ENCODE measurements around the gene SCN1A.
"Not testable (repeated sequence)": the region's sequence is repeated elsewhere in the genome, so short reads cannot be mapped to it uniquely, and the experiment has no call there.

Gene SCN1A

DNA sequence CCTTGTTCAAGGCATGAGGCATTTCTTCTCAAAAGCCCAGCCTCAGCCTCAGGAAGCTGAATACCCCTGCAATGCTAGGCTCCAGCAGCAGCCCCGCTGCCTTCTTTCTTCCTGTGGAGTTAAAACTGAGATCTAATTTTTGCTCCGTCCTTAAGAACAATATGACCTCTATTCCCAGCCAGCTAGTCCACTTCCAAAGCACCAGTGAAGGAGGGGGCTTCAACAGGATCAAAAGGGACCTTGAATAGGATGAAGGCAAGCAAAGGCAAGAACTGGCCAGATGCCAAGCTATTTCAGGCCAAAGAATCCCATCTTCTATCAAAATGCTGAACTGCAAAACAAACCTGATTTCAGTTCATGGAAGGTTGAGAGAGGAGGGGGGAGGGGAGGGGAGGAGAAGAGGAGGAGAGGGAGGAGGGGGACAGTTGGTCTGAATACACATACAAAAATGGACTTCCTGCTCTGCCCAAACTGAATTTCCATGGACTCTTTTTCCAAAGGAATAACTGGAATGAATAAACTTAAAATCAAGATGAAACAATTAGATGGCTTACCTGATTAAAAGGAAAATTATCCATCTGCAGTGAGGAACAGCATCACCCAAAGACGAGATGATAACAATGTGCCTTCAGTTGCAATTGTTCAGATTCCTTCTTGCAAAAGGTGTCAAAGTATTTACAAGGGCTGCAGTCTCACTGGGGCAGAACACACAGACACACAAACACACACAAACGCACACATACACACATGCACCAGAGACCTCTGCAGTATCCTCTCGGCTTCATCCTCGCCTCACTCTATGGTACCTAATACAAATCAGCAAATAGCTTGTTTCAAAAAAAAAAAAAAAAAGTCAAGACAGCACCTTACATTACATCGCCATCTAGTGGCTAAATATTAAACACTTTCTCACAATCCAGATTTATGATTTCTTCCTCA, at the start of gene SCN1A:
Gene SCN1A (minus strand): TSS at position 804 of the 939 bp plus-strand sequence. CDS start 54,399 bp downstream, outside the sequence.
- DNase-seq (ENCODE audit: low read depth) = no peak

DNA sequence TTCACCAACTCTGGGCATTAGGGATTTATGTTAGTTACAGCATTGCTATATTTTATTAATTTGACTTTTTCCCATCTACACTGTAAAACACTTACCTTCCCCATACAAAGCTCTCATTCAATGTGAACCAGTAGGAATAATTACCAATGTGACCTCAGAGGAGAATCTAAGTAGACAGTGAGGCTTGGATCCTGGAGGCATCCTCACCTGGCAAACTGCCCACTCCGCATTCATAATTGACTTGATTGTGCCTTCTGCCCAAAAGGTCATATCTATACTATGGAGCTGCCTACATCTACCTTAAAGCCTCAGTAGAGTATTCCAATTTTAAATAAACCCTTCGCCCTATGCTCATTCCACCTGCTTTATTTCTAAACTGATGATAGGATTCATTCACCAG, 45.4 kb upstream of the SCN1A start:
- no peak for DNase-seq (ENCODE audit: low read depth)

DNA sequence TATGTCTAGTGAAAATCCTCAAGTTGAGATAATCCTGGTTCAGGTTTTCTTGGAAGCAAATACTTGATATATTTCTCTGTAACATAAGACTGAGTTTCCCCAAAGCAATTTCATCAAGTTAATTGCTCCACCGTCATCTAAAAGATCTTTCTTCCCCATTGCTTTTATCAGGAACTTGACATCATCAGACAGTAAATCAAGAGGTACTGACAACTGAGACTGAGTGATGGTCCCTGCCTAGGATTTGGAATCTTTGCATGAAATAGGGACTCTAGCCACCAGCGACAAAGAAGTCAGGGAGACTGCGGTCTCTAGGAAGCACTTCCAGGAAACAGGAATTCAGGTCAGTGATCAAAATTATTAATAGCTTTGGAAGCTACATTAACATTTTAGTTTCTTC, 43.4 kb upstream of the SCN1A start:
- no peak for DNase-seq (ENCODE audit: low read depth)

DNA sequence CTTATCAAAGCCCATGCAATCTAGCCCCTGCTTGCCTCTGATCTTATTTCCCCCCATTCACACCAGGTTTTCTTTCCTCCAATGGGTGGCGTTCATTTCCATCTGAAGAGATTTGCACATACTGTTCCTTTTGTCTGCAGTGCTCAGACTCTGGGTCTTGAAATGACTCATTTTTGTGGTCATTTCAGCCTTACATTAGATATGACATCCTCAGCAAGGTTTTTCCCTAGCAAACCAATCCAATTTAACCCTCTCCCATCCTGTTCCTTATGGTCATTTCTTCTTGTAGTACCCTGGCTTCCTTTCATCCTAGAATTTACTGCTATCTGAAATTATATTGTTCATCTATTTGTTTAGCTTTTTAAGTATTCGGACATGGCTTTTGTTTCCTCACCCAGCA, 42.5 kb upstream of the SCN1A start:
- DNase-seq (ENCODE audit: low read depth) = no peak

DNA sequence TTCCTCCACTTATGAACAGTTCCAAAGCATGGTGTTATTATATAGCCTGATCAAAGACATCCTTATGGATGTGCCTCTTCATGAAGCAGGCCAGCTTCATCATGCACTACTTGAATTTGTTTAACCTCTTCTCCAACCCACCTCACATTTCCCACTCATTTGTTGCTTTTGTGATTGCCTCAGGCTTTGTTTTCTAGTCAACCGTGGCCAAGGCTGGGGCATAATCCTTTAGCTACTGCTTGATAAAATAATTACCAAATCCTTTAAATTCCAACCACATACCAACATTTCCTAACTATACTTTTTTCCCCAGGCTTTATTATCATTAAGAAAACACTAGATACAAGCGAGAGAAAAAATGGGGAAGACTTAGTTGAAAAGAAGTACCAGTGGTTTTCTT, 39.6 kb upstream of the SCN1A start:
- DNase-seq (ENCODE audit: low read depth) = no peak

DNA sequence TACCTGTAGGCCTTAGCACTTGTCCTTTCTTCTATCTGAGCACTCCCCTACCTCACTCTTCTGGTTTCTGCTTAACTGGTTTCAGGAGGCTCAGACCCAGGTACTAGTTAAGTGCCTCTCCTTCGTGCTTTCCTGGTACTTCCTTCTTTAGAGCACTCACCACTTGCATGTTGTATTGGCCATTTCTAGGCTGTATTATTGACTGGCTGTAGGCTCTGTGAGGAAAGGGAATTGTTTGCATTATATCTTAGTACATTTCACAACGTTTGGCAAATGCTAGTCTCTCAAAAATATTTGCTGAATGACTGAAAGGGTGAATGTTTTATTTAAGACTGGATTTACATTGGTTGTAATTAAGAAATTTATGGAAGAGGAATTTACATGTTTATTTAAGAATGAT, 36.0 kb upstream of the SCN1A start:
- DNase-seq (ENCODE audit: low read depth) = no peak

DNA sequence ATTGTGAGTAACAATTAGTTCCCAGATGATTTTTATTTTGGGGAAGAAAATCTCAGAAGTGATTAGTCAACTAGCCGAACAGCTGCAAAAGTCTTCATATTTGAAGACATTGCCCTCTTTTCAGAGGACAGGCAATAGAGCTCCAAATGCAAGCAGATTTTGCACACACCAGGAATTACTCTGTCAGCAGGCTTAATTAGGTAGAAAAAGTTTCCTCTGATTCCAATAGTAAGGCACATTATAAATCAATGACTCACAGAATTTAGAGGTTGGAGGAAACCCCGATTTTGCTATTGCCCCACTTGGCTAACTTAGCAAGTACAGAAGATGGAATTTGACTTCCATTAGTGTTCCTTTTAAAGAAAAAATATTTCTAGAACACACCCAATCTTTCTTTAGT, 30.7 kb upstream of the SCN1A start:
- no peak for DNase-seq (ENCODE audit: low read depth)

DNA sequence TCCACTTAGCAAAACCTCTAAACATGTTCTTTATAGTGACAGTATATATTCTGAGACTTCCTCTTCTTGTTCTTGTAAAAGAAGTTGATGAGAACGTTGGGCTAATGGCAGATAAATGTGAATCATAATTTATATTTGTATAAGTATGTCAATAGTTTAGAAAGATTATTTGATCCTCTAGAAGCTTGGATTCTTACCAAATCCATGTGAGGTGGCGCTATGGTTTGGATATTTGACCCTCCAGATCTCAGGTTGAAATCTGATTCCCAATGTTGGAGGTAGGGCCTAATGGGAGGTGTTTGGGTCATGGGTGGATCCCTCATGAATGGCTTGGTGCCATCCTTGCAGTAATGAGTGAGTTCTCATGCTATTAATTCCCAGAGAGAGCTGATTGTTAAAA, 29.8 kb upstream of the SCN1A start:
- DNase-seq (ENCODE audit: low read depth) = no peak

DNA sequence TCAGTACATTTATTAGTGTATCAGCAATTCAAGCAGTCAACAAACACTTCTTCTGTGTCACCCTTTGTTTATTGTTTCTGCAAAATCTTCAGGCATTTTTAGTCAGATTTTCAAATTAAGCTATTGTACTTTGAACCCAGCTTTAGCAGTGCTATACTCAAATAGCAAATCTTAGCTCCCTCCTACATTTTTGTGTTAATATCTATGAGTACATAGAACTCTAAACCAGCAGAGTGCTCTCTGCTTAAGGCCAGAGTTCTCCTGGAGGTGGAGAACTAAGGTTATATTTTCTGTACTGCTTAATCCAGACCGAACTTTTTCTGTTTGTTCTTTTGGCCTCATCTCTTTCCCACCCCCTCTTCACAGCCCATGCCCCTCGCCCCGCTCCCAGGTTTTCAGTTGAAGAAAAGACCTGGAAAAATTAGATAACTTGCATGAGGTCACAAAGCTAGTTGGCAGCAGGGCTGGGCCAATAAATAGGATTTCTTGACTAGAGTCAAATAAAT, 29.2 kb upstream of the SCN1A start:
- no peak for DNase-seq (ENCODE audit: low read depth)

DNA sequence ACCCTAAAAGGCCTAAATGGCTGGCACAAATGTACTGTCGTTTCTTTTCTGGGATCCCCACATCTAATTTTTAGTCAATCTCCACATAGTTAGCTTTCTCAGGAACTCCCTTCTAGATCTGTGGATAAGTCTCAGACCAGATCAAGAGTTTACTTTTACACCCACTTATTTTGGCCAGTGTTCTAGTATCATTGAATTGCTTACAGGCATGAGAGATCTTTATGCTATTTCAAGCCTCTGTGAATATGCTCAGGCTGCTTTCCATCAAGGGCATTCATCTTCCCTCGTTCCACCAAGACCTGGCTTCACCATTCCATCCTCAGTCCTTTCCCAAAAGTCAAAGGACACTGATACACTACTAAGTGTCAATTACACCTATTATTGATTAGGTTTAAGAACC, 27.8 kb upstream of the SCN1A start:
- DNase-seq (ENCODE audit: low read depth) = no peak

DNA sequence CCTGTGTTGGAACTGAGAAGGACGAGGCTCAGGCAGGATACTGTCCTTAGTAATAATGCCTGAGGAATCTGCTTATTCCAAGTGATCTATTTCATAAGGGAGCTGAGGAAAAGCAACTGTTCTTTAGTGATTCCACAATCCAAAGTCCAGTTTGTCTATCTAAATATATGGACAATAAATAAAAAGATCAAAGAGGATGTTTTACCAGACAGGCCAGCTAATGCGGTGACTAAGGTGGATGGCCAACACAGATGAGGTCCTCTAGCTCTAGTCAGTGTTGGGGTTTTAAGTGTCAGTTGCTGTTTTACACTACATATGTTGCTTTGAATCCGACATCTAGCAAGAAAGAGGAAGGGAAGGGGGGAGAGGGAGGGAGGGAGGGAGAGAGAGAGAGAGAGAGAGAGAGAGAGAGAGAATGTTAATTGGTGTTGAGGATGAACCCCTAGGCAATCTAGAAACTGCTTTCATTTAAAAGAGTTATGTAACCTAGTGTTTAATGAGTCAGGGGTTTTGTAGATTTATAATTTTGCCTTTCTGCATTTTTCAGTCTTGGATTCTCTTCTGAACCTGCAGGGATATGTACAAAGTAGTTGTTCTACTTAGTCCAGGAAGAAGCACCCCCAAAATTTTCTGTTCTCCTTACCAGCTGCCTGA, 27.0 kb upstream of the SCN1A start:
- no peak for DNase-seq (ENCODE audit: low read depth)

DNA sequence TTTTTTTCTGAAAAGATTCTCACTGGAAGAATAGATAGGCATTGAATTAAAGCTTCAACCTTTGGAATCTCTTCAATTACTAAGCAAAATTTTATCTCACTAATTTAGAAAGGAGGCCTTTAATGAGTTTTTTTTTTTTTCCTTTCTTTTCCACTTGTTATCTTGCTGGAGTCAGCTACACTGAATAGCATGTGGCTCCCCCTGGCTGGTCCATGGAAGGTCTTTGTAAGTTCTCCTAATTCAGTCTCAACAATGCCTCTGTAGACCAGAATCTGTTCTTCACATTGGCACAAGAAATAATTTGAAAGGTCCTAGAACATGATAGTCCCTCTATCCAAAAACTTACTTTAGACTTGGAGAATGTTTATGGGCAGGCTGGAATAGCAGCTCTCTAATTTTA, 24.2 kb upstream of the SCN1A start:
- no peak for DNase-seq (ENCODE audit: low read depth)

DNA sequence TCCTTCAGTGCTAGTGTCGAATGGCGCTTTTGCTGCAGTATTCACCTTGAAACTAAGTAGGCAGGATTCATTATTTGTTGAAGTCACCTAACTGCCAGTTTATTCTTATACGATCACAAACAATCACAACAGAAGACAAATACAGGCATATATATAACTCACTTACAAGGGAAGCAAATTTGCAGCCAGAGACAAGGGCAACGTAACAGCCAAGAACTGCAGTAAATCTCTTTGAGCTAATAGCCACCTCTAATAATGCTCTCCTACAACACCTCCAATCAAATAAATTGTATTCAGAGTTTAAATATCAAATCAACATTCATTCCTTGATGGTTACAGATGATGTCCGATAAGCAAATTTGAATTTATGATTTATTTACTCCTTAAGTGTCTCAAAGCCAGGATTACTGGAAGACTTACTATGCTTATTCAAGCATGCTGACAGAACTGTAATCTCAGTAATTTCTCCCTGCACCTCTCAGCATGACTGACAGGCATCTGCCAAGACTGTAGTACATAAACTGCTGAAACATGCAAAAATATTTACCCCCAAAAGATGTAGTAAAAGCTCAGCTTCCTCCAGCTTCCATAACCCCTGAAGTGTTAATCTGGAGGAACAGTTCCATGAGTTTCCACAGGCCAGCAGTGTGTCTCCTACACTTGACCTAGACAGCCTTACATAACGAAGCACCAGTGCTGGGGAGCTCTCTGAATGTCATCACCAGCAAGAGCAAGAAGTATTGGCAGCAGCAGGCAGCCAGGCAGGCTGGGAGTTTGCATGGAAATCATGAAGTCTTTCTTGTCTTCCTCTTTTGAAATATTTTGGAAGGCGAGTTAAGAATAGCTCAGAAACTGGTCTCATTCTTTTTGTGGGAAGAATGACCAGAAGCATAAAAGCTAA, 20.9 kb upstream of the SCN1A start:
- no peak for DNase-seq (ENCODE audit: low read depth)

DNA sequence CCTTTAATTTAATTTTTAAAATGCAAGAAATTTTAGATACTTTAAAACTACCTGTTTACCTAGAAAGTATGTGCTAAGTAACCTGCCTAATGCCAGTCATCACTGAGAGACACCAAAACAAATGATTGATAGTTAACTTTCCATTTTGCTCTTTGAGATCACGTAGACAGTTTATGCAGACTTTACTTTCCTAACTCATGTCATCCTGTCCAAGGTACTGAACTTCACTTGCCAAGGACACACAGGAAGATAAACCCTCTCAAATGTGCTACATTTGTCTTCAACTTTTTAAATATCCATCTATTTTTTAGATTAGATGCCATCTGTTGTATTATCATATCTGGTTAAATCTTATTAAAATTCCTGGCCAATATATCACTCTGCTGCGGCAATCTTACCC, 20.1 kb upstream of the SCN1A start:
- DNase-seq (ENCODE audit: low read depth) = no peak

DNA sequence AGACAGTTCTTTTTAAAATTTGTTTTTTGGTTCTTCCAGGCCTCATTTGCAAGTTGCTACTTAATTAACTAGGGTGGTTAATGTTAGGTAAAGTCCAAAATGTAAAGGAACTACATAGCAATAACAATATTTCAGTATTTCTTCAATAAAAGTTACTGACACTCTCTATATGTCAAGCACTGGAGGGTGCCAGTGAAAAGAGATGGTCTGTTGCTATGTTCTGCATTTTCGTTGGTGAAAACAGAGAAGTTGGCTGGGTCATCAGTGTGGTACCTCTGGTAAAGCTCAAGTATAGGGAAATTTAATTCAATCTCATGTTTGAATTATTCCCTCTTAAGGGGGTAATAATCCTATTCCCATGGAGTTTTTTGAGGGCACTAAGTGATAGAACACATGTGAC, 16.3 kb upstream of the SCN1A start:
- no peak for DNase-seq (ENCODE audit: low read depth)

DNA sequence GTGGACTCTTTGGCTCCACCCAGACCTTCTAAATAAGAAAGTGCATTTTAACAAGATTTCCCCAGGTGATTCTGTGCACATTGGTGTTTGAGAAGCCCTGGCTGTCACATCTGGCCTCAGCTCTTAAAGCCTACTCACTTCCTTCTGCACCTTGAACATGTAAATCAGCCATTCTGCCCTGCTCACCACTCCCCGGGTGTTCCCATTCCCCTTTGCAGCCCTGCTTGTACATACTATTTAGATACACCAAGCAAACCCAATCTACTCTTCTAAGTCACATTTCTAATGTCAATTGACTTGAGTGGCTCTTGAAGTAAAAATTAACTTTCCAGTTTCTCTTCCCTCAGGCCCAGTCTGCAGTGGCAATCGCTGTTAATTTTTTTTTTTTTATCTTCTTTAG, 13.1 kb upstream of the SCN1A start:
- no peak for DNase-seq (ENCODE audit: low read depth)

DNA sequence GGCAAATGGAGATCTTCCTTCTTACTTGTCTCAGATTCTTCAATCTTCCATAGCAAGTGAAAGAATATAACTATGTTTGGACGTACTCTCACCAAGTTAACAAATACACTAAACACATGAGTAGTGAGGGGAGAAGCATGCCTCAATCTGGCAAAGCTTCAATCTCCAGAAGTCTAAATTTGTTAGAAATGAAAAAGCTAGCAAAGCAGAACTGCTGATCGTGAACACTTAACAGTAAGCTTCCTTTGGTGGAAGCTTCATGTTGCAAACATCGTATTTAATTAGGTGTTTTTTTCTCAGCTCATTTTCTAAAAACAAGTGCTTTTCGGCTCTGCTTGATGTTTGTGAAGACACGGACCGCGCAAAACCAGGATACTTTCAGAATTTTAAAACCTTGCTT, 12.7 kb upstream of the SCN1A start:
- no peak for DNase-seq (ENCODE audit: low read depth)

DNA sequence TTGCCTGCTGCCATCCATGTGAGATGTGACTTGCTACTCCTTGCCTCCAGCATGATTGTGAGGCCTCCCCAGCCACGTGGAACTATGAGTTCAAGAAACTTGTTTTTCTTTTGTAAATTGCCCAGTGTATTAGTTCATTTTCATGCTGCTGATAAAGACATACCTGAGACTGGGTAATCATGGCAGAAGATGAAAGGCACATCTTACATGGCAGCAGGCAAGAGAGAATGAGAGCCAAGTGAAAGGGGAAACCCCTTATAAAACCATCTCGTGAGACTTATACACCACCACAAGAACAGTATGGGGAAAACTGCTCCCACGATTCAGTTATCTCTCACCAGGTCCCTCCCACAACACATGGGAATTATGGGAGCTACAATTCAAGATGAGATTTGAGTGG, 11.7 kb upstream of the SCN1A start:
- DNase-seq (ENCODE audit: low read depth) = not testable (repeated sequence)

DNA sequence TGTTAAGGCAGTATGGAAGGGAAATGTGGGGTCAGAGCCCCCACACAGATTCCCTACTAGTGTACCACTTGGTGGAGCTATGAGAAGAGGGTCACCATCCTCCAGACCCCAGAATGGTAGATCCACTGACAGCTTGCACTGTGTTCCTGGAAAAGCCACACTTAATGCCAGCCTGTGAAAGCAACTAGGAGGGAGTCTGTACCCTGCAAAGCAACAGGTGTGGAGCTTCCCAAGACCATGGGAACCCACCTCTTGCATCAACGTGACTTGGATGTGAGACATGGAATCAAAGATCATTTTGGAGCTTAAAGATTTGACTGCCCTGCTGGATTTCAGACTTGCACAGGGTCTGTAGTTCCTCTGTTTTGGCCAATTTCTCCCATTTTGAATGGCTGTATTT, 10.8 kb upstream of the SCN1A start:
- no peak for DNase-seq (ENCODE audit: low read depth)

DNA sequence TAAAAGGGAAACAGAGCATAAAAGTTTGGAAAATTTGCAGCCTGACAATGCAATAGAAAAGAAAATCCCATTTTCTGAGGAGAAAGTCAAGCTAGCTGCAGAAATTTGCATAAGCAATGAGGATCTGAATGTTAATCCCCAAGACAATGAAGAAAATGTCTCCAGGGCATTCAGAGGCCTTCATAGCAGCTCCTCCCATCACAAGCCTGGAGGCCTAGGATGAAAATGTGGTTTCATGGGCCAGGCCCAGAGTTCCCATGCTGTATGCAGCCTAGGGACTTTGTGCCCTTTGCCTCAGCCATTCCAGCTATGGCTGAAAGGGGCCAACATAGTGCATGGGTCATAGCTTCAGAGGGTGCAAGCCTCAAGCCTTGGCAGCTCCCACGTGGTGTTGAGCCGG, 10.3 kb upstream of the SCN1A start:
- no peak for DNase-seq (ENCODE audit: low read depth)

DNA sequence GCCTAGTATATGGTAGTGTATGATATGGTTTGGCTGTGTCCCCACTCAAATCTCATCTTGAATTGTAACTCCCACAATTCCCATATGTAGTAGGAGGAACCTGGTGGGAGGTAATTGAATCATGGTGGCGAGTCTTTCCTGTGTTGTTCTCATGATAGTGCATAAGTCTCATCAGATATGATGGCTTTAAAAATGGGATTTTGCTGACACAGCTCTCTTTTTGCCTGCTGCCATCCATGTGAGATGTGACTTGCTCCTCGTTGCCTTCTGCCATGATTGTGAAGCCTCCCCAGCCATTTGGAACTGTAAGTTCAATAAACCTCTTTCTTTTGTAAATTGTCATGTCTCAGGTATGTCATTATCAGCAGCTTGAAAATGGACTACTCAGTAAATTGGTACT, 9.5 kb upstream of the SCN1A start:
- no peak for DNase-seq (ENCODE audit: low read depth)

DNA sequence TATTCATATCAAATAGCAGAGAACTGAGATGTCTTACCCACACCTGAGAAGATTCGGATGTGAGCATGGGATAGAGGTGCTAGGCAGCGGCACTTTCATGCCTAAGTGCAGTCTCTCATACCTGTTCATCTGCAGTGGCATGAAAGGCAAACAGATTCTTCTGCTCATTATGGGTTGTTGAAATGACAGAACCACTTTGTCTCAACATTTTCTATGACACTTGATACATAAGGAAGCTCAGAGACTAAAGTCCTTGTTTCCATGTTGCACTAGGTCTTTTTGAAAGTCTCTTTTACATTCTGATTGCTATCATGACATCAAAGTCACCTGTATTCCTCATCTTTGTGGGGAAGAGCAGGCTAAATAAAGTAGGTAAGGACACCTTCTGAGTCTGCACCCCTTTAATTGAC, 8.0 kb upstream of the SCN1A start:
- DNase-seq (ENCODE audit: low read depth) = no peak

Measured in stimulated activated CD8-positive, alpha-beta memory T cell treated with anti-CD3 and anti-CD28 coated beads, Interleukin-12 subunit alpha, Interleukin-12 subunit beta, amount 100 ng/mL, for 4 hours (primary cell).